HS-27A (cell line): ENCODE measurements around the gene FAM171A1.

Experiments used
- DNase-seq: peaks from one replicate; pipeline ENCODE4 v3.0.0-alpha.2; 2012; ENCODE audit warnings: low read depth, missing footprints

FAM171A1 gene

DNA sequence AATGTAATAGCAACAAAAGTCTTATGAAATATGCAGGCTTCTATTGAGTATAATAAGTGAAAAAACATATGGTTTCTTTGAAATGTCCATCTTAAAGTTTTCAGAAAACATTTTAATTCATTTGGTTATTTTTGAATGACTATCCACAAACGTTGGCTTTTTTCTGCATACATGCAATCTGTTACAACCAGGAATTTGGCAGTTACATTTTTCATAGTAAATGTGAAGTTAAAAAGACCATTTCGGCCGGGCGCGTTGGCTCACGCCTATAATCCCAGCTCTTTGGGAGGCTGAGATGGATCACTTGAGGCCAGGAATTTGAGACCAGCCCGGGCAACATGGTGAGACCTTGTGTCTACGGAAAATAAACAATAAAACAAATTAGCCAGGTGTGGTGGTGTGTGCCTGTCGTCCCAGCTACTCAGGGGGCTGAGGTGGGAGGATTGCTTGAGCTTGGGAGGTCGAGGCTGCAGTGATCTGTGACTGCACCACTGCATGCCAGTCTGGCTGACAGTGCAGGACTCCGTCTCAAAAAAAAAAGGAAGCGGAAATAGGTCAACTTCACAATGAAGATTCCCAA is 128.7 kb downstream of the FAM171A1 start:
- no peak for DNase-seq

GRCh38 chr10:15241306-15241705 is 129.8 kb downstream of the FAM171A1 start:
- DNase-seq, result no peak

- no peak for DNase-seq
Measured at GRCh38 chr10:15238555-15239335, 132.3 kb downstream of the FAM171A1 start.

- DNase-seq, result no peak
Measured at GRCh38 chr10:15237351-15237750, 133.7 kb downstream of the FAM171A1 start.

DNA sequence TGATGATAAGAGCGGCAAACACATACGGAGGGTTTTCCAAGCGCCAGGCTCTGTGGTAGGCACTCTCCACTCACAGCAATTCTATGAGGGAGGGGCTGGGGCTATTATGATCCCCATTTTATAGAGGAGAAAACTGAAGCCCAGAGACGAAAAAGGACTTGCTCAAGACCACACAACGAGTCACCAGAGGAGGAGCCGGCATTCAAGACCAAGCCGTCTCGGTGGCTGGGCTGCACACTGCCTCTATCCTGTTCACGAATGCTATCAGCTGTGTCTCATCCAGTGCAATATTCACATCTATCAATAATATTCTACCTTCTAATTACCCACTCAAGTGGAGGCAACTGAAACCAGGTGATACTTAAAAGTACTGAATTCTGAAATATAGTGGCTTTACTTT is 134.7 kb downstream of the FAM171A1 start:
- no peak for DNase-seq

DNA sequence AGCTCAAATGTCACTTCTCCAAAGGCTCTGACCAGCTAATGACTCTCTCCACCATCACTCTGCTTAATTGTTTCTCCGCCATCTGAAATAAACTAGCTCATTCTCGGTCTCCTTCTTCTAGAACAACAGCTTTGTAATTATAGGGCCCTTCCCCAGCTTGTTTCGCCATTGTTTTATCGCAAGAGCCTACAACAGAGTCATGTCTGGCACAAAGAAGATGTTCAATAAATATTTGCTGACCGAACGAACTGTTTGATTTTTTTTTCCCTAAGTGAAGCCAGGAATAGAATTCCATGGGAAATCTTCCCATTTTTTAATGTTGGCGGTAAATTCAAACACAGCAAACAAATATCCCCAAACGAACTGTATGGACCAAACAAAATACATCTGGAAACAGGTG is 138.8 kb downstream of the FAM171A1 start:
- DNase-seq, result no peak

- no peak for DNase-seq
Measured at GRCh38 chr10:15231426-15231825, 139.7 kb downstream of the FAM171A1 start.

DNA sequence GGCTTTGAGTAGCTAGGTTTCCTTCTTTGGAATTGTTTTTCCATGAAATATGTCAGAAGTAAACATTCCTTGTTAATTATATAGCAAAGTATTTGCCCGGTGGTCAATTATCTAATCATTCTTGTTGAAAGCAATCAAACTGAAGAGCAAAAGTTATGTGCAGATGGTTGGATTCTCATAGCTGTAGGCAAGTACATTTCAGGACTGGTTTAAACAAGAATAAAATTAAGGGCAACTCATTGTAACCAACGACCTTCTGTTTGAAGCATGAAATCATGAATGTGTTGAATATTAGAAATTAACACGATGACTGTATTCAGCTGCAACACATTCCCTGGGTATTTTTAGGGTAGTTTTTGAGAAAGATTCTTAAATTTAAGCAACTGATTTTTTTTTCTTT is 140.8 kb downstream of the FAM171A1 start:
- no peak for DNase-seq

DNA sequence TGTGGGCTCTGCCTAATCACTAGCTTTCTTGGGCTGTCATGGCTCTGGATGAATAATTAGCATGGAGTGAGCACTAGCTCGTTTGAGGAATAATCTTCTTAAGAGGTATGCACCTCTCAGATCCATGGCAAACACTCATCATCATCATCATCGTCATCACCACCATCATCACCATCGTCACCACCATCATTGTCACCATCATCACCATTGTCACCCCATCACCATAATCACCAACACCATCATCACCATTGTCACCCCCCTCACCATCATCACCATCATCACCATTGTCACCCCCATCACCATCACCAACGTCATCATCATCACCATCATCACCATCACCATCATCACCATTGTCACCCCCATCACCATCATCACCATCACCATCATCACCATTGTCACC is 141.8 kb downstream of the FAM171A1 start:
- DNase-seq, result no peak

GRCh38 chr10:15228426-15228825 is 142.7 kb downstream of the FAM171A1 start:
- no peak for DNase-seq

GRCh38 chr10:15227611-15228372 is 143.3 kb downstream of the FAM171A1 start:
- no peak for DNase-seq

DNA sequence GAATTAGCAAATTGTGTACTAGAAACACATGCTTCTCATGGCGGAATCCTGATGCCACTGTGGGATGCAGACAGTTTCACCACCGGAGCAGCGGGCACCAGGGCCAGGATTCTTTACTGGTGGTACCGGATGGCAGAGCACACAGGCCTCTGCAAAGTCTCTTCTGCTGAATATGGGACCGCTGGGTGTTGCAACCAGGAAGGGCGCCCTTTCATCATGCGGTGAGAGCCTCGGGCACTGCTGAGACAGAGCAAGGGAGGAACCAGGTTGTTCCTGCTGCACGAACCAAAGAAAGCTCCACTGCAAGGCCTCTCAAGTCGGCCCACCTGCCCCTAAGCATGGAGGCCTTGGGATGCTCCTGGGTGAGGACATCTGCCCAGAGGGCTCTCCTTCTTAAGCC is 145.6 kb downstream of the FAM171A1 start:
- no peak for DNase-seq

GRCh38 chr10:15224948-15225347 is 146.1 kb downstream of the FAM171A1 start:
- no peak for DNase-seq

DNA sequence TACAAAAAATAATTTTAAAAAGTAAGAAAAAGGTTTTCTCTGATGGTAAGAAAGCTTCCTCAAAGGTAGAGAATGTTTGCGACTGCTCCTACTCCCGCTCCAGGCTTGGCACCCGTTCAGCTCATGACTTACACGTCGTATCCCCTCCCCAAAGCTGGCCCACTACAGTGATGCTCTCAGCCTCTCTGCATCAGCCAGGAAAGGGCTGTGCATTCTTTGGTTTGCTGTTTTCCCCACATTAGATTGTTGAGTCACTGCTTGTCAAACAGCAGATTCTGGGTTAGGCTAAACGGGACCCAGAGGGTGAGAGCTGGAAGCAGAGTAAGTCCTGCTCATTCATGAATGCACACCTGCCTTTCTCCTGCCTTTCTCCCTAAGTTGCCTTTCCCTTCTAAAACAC is 147.9 kb downstream of the FAM171A1 start:
- no peak for DNase-seq

DNA sequence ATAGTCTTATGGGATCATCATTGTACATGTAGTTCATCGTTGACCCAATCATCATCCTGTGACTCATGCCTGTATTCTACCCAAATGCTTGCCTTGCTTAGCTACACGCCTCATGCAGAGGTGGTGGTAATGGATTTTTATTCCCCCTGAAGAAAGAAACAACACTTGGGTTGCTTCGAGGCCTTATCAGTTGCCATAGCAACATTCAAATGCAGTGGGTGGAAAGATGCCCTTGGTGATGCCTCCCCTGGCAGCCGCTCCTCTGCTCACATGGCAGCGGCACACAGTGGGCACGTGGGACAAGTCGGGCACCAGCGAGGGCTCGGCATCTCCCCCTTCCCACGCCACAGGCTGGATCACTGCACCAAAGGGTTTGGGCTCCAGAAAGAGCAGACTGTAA is 148.6 kb downstream of the FAM171A1 start:
- DNase-seq, result no peak

DNA sequence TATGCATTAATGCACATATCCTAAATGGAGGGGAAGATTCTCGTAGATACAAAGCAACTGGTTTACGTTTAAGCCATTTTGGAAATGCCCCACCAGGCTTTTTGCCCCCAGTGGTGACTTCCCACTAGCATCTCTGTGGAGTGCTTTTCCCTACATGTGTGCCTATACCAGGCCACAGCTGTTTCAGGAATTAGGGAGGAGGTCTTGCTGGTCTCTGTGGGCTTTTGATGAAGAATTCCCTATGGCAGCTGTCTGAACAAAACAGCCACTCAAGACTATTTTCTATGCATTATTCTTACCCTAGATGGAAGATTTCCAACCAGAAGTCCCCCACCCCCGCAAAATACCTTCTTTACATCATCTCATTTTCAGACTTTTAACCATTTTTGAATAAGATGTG is 150.6 kb downstream of the FAM171A1 start:
- DNase-seq, result no peak

GRCh38 chr10:15216700-15217099 is 154.4 kb downstream of the FAM171A1 start:
- no peak for DNase-seq

DNA sequence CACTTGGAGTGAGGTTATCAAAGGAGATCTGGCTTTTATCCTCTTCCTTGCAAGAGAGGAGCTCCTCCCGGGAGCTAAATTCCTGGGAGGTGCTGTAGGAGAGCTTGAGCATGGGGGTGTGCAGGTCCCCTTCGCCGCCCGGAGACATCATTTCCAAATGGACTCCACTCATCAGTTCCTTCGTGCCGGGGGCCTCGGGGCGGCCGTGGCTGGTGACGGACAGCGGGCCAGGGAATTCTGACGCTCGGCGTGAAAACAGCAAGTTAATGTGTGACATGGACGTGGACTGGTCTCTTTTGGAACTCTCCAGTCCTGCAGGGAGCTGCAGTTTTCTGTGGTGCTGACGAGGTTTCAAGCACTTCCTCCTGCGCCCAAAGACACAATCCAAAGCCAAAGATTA is 156.9 kb downstream of the FAM171A1 start:
- no peak for DNase-seq

DNA sequence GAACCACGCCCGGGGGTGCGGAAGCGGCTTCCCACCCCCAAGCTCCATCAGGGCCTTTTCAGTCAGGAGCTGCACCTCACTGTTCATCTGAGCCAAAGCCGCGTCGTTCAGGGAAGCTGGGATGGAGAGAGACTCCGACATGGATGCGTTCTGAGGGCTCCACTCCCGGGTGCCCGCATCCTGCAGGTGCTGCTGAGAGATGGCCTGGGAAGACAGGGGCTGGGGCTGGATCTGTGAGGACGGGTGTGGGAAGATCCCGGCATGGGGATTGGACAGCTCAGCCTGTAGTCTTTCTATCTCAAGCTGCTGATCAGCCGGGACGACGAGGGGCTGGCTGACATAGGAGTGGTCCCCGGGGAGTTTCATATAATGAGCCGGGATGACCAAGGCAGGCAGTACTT is 157.6 kb downstream of the FAM171A1 start:
- DNase-seq, result no peak

GRCh38 chr10:15211464-15211979 is 159.6 kb downstream of the FAM171A1 start:
- no peak for DNase-seq

GRCh38 chr10:15210521-15210920 is 160.6 kb downstream of the FAM171A1 start:
- DNase-seq, result no peak

- no peak for DNase-seq
Measured at GRCh38 chr10:15209827-15210509, 161.1 kb downstream of the FAM171A1 start.
